Duodenal mucosa (tissue), 2 donors: ENCODE results near the gene CDH11.

Experiments
- H3K27ac ChIP-seq: one replicate; pipeline ENCODE4 v1.7.0; 2013; ENCODE audit warnings: low read depth, low read length
- H3K27me3 ChIP-seq, 2 donors: one replicate each; pipeline ENCODE4 v1.7.0; 2013; ENCODE audit warnings: low read length in 2 of 2, control low read depth in 1 of 2; ENCODE audit not compliant: insufficient read depth in 2 of 2, control insufficient read depth in 1 of 2
- H3K36me3 ChIP-seq, 2 donors: one replicate each; pipeline ENCODE4 v1.7.0; 2013; ENCODE audit warnings: low read length in 2 of 2, control low read depth in 1 of 2; ENCODE audit not compliant: insufficient read depth in 2 of 2, control insufficient read depth in 1 of 2
- H3K4me1 ChIP-seq, 2 donors: one replicate each; pipeline ENCODE4 v1.7.0; 2013; ENCODE audit warnings: low read length in 2 of 2, control low read depth in 1 of 2; ENCODE audit not compliant: insufficient read depth in 2 of 2, control insufficient read depth in 1 of 2
- H3K4me3 ChIP-seq, 2 donors: one replicate each; pipeline ENCODE4 v1.7.0; 2013; ENCODE audit warnings: low read length in 2 of 2, low read depth in 1 of 2
- H3K9ac ChIP-seq, 2 donors: one replicate each; pipeline ENCODE4 v1.7.0; 2013; ENCODE audit warnings: low read length in 2 of 2, low read depth in 1 of 2
- H3K9me3 ChIP-seq, 2 donors: one replicate each; pipeline ENCODE4 v1.7.0; 2013; ENCODE audit warnings: low read length in 2 of 2, control low read depth in 1 of 2; ENCODE audit not compliant: control insufficient read depth in 1 of 2

CDH11 gene

DNA sequence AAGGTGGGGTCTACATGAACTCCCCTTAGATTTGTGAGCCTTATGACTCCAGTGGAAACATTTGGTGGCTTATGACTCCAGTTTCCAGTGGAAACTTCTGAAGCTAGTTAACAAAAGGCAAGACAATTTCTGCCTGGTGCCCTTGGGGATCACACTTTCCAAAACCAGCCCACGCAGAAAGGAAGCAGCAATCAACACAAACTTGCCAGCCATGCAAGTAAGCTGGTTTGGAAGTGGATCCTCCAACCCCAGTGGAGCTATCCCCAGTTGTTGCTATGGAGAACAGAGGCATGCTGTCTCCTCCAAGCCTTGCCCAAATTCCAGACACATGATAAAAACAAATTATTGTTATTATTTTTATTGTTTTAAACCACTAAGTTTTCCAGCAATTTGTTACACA, 130.9 kb downstream of the CDH11 start:
- H3K9me3 ChIP-seq: no peaks in the 10 kb centered on the region
- no peak overlapping the region for H3K4me3 ChIP-seq
- H3K9ac ChIP-seq: no peak overlapping the region
- H3K27me3 ChIP-seq: no peaks in the 10 kb centered on the region
- no peak overlapping the region for H3K27ac ChIP-seq
- no peaks in the 10 kb centered on the region for H3K4me1 ChIP-seq
- H3K36me3 ChIP-seq: no peaks in the 10 kb centered on the region

DNA sequence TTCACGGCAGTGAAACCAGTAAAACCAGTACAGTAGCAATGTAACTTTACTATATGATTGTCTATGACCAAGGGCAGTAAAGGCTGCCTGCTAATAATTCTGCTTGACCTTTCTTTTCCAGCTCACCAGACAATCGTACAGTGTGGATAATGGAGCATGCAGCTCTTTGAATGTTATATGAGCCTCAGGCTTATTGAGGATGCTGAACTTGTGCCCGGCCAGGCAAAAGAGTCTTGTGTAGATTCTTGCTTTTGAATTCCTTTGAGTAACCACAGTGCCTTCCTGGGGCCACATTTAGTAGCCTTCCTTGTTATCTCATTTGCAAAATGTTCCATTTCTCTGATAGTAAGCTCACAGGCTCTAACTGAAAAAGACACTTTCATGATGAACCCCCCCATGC, 131.8 kb downstream of the CDH11 start:
- Histone ChIP-seq H3K36me3 (no peaks in the 10 kb centered on the region), H3K9me3 (no peaks in the 10 kb centered on the region), H3K27me3 (no peaks in the 10 kb centered on the region), H3K9ac (no peak overlapping the region), H3K4me1 (no peaks in the 10 kb centered on the region), H3K27ac (no peak overlapping the region), H3K4me3 (no peak overlapping the region)

DNA sequence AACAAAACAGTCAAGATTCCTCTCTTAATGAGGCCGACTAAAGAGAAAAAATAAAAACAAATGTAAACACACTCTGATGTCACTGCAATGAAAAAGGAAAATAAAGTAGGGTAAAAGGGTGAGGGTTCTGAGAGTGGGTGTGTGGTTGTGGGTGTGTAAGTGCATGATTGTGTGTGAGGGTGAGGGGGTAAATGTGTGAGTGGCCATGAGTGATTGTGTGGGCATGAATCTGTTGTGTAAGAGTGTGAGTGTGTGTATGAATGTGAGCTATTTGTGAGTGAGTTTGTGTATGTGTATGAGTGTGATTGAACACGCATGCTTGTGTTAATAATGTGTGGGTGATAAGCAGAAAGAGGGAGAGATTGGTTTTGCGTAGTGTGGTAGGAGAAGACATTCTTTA, 132.8 kb downstream of the CDH11 start:
- Histone ChIP-seq H3K27ac (no peak overlapping the region), H3K9me3 (no peaks in the 10 kb centered on the region), H3K4me1 (no peaks in the 10 kb centered on the region), H3K36me3 (no peaks in the 10 kb centered on the region), H3K4me3 (no peak overlapping the region), H3K27me3 (no peaks in the 10 kb centered on the region), H3K9ac (no peak overlapping the region)

DNA sequence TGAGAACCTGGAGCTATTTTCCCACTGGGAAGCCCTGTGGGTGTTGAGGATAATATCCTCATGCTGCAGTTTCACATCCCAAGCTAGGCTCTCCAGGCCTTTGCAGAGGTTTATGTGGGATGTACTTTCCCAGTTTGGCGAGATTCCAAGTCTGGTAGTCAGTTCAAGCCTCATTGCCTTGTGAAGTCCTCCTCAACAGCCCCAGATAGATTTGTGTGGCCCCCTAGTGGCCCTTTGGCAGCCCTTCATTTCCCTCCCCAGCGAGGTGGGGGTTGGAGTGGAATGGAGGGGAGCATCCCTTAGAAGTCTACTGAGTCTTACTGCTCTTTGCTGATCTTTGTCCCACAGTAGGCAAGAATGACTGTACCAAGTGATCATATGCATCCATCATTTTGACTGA, 137.9 kb downstream of the CDH11 start:
- Histone ChIP-seq H3K4me3 (no peak overlapping the region), H3K36me3 (no peaks in the 10 kb centered on the region), H3K4me1 (no peaks in the 10 kb centered on the region), H3K9ac (no peak overlapping the region), H3K27me3 (no peaks in the 10 kb centered on the region), H3K27ac (no peak overlapping the region), H3K9me3 (no peaks in the 10 kb centered on the region)

DNA sequence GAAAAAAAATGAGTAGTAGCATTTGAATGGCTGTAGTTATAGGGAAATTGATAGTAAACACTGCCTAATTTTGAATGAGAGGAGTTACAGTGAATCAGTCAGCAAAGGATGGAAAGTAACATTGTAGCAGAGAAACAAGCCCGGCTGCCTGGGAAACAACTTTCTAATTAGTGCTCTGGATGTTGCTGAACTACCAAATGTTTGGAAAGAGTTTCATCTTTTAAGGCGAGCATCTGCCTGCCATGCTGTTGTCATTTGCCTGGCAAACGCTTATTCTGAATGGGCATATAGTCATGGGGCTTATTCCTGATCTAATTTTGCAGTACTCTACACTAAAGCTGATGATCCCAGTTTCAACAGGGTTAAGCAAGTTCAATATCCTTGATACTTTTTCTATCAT, 138.6 kb downstream of the CDH11 start:
- no peaks in the 10 kb centered on the region for H3K27me3 ChIP-seq
- no peak overlapping the region for H3K4me3 ChIP-seq
- no peaks in the 10 kb centered on the region for H3K4me1 ChIP-seq
- H3K9ac ChIP-seq: no peak overlapping the region
- H3K27ac ChIP-seq: no peak overlapping the region
- H3K9me3 ChIP-seq: no peaks in the 10 kb centered on the region
- no peaks in the 10 kb centered on the region for H3K36me3 ChIP-seq

DNA sequence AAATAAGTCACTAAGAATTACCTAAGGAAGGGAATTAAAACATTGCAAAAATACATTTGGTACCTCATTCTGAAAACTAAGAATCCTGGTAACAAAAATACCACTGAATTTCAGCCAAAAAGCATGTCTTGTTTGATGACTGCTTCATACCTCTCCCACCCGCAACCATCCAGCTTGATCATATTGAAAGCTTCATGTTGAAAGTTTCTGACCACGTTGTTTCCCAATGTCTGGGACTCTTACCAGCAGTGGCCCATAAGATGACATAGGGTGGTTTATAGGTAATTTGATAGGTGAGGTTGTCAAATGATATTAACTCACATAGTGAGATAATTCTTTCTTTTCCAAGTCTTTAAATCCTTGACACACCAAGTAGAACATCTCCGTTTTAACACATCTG, 139.3 kb downstream of the CDH11 start:
- no peak overlapping the region for H3K27ac ChIP-seq

DNA sequence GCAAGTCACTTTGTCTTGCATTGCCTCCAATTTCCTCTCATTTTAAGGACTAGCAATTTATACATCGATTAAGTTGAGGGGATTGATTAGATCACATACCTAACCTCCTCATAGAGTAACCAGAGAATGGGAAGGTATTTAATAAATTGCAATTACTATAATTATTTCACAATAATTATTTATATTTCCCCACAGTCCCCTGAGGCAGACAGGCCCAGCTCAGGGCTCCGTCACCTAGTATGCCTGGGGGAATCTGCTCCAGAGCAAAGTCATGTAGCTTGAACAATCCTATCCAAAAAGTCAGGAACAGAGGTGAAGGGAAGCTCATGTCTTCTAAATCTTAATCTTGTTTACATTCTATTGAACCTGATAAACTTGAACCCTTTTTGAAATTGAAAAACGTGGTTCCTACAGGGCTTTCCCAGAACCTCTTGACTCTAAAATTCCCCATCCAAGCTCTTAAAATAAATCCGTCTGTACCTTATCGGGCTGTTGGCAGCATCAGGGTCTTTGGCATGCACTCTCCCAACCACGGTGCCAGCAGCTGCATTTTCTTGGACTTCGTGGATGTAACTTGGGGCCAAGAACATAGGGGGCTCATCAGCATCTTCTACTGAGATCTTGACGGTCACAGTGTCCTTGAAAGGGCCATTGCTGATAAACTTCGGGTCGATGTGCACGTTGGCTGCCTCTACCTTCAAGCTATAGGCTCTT, 140.1 kb downstream of the CDH11 start:
- no peak overlapping the region for H3K27ac ChIP-seq
- H3K27me3 ChIP-seq: no peaks in the 10 kb centered on the region
- H3K9me3 ChIP-seq: no peaks in the 10 kb centered on the region
- H3K4me3 ChIP-seq: no peak overlapping the region
- no peaks in the 10 kb centered on the region for H3K36me3 ChIP-seq
- no peak overlapping the region for H3K9ac ChIP-seq
- no peaks in the 10 kb centered on the region for H3K4me1 ChIP-seq

More for the DNA sequence above, 139.3 kb downstream of the CDH11 start:
- Histone ChIP-seq H3K4me3 (no peak overlapping the region), H3K4me1 (no peaks in the 10 kb centered on the region), H3K27me3 (no peaks in the 10 kb centered on the region), H3K36me3 (no peaks in the 10 kb centered on the region), H3K9ac (no peak overlapping the region), H3K9me3 (no peaks in the 10 kb centered on the region)

DNA sequence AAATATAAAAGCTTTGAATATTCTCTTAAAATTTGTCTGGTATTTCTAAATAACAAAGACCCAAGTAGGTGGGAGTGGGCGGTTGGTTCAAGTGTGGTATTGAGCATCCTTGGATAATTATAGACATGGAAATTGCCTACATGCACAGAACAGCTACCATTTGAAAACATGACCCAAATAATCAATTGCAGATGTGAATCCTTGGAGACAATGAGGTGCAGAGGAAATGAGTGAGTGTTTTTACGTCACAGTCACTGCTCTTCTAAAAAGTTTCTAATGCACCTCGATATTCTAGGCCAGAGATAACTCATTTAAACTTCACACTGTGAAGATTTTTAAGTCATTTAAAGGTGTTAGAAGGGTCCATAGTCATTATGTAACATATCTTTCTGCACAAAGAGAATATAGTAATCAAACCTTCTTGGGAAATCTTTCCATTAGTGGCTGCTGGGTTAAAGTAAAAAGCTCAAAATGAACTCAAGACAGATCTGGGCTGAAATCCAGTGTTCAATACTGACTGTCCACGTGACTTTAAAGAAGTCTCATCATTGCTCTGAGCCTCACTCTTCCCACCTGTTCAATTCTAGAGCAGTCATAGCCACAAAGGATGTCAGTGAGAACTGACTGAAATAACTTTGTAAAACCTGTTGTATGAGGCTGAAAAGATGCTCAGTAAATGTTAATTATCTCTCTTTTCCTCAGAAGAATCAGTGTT, 144.5 kb downstream of the CDH11 start:
- H3K4me3 ChIP-seq: no peak overlapping the region
- H3K27ac ChIP-seq: no peak overlapping the region
- no peaks in the 10 kb centered on the region for H3K36me3 ChIP-seq
- H3K9me3 ChIP-seq: no peaks in the 10 kb centered on the region
- no peaks in the 10 kb centered on the region for H3K4me1 ChIP-seq
- no peak overlapping the region for H3K9ac ChIP-seq
- H3K27me3 ChIP-seq: no peaks in the 10 kb centered on the region

DNA sequence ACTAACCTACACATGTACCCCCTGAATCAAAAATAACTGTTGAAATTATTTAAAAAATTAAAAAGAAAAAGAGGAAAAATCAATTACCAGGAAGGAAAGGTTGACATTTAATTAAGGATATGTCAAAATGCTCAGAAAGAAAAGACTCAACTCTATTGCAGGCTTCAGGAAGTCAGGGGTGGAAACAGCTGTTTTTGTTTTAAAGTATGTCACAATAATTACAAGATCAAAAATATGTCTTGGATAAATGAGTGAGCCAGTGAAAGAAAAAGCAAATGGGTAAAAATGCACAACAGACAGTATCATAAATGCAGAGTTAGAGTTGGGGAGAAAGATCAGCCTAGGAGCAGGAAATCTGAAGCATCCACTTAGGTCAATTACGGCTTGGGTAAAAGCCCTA, 146.0 kb downstream of the CDH11 start:
- Histone ChIP-seq H3K9me3 (no peaks in the 10 kb centered on the region), H3K36me3 (no peaks in the 10 kb centered on the region), H3K27me3 (no peaks in the 10 kb centered on the region), H3K27ac (no peak overlapping the region), H3K4me3 (no peak overlapping the region), H3K9ac (no peak overlapping the region), H3K4me1 (no peaks in the 10 kb centered on the region)

DNA sequence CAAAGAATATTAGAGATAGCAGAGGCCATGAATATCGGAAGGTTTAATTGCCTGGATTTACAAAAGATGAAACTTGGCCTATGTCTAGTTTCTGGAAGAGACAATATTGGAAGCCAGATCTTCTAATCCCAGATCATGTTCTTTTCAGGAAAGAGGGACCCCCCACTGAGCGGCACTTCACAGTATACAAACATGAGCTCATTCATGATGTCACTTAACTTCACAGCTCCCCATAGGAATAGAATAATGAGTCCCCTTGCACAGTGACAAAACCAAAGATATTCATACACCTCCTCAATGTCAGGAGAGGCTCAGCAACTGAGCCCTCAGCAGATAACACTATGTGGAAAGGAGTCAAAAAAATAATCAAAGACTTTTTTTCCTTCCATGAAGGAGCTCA, 147.5 kb downstream of the CDH11 start:
- Histone ChIP-seq H3K9me3 (no peaks in the 10 kb centered on the region), H3K4me3 (no peak overlapping the region), H3K36me3 (no peaks in the 10 kb centered on the region), H3K27me3 (no peaks in the 10 kb centered on the region), H3K4me1 (no peaks in the 10 kb centered on the region), H3K9ac (no peak overlapping the region), H3K27ac (no peak overlapping the region)
